Esophagus squamous epithelium (tissue), 5 donors: ENCODE measurements around the gene UBE4A. TPM values are rescaled to one million over a fixed set of nuclear protein-coding genes. Genes with fewer than 3 reads are reported as not detected.

ENCODE experiments used
- DNase-seq: peaks from one replicate; lab custom pipeline; 2025; lab: John Stamatoyannopoulos, UW
- H3K27ac ChIP-seq, 4 donors: fragments of 200-600 bp; sonication (generic); one replicate each; pipeline ENCODE4 v1.5.1; 2016 to 2019; ENCODE audit warnings: mild to moderate bottlenecking in 1 of 4
- H3K27me3 ChIP-seq, 4 donors: fragments of 200-600 bp; sonication (generic); 1 replicate in 3 of 4; 2 replicates in 1 of 4; pipeline versions ENCODE4 v1.5.1 to v1.6.0; 2017 to 2021; ENCODE audit warnings: antibody characterized with exemption in 1 of 4
- H3K36me3 ChIP-seq, 3 donors: fragments of 200-600 bp; sonication (generic); one replicate each; pipeline ENCODE4 v1.5.1; 2016 to 2019
- H3K4me1 ChIP-seq, 3 donors: fragments of 200-600 bp; sonication (generic); one replicate each; pipeline ENCODE4 v1.5.1; 2017 to 2019
- H3K4me3 ChIP-seq, 4 donors: fragments of 200-600 bp; sonication (generic); 1 replicate in 3 of 4; 2 replicates in 1 of 4; pipeline ENCODE4 v1.5.1; 2016 to 2019; ENCODE audit warnings: mild to moderate bottlenecking in 2 of 4, moderate library complexity in 1 of 4
- H3K9me3 ChIP-seq, 3 donors: fragments of 200-600 bp; sonication (generic); one replicate each; pipeline ENCODE4 v1.5.1; 2016 to 2019
- CTCF ChIP-seq, 6 experiments: fragments of 450-650 bp in 4 of 6; fragments of 200-600 bp in 2 of 6; sonication (generic) in 2 of 6; IDR thresholded peaks; one replicate each; pipeline ENCODE4 v1.5.1; 2016 to 2019; ENCODE audit warnings: antibody characterized with exemption in 6 of 6, mild to moderate bottlenecking in 4 of 6, moderate library complexity in 4 of 6
- POLR2A ChIP-seq, 4 donors: fragments of 450-650 bp; IDR thresholded peaks; one replicate each; pipeline ENCODE4 v1.6.1; 2017; ENCODE audit warnings: antibody characterized with exemption in 4 of 4, mild to moderate bottlenecking in 4 of 4, moderate library complexity in 3 of 4
- WGBS, 2 donors: methylation state at CpG; one replicate each; pipeline ENCODE4 v1.1.5; 2018; 5-methylcytosine and 5-hydroxymethylcytosine counted together
- intact Hi-C: fragments of 100-400 bp; cut with DNase I; formaldehyde crosslinking; loops from one replicate; pipeline ENCODE4 v1.15.0; 2022
- total RNA-seq, 4 donors: library from RNA; depleted of rRNA; stranded (reverse); fragments of >200 nt; gene quantifications; one replicate each; pipeline ENCODE4 v1.1.0, GENCODE V29; 2016
- donor health status: DM: yes; HTN: yes; CAD: no.

Gene UBE4A
- total RNA-seq, 4 donors from 2014 or later = 21.9 to 36.0 (median 33.2) TPM

- Histone ChIP-seq H3K27ac (no peak overlapping the region), H3K4me3 (no peak overlapping the region), H3K9me3 (no peaks in the 10 kb centered on the region), H3K36me3 (peaks cover 8 to 100% (median 41%) of the 10 kb centered on the region in 3 donors), H3K4me1 (no peaks in the 10 kb centered on the region), H3K27me3 (no peaks in the 10 kb centered on the region)
- TF ChIP-seq CTCF (IDR thresholded peaks at IDR 0.05) (no peak), POLR2A (IDR thresholded peaks at IDR 0.05) (no peak)
- intact Hi-C loops = no loop called here
- 71 to 88% methylated on average over 4 of the region's 4 CpGs for WGBS, 2 donors
- DNase-seq = no peak
Observed at GRCh38 chr11:118379497-118379896, 20.1 kb downstream of the UBE4A start.

- intact Hi-C loops = no loop called here
- no peak for DNase-seq
- Histone ChIP-seq H3K4me1 (no peaks in the 10 kb centered on the region), H3K27ac (no peak overlapping the region), H3K27me3 (no peaks in the 10 kb centered on the region), H3K36me3 (peaks cover 8 to 100% (median 45%) of the 10 kb centered on the region in 3 donors), H3K9me3 (no peaks in the 10 kb centered on the region), H3K4me3 (no peak overlapping the region)
- TF ChIP-seq POLR2A (IDR thresholded peaks at IDR 0.05) = no peak
- no peak for TF ChIP-seq CTCF (IDR thresholded peaks at IDR 0.05)
Observed at GRCh38 chr11:118380571-118380970, 21.2 kb downstream of the UBE4A start.

- Histone ChIP-seq H3K36me3 (peaks cover 8 to 100% (median 58%) of the 10 kb centered on the region in 3 donors), H3K9me3 (no peaks in the 10 kb centered on the region), H3K4me3 (no peak overlapping the region), H3K4me1 (no peaks in the 10 kb centered on the region), H3K27me3 (no peaks in the 10 kb centered on the region), H3K27ac (no peak overlapping the region)
- WGBS, 2 donors = 86 to 92% methylated on average over 3 of the region's 3 CpGs
- intact Hi-C loops = no loop called here
- TF ChIP-seq POLR2A (IDR thresholded peaks at IDR 0.05) (no peak), CTCF (IDR thresholded peaks at IDR 0.05) (no peak)
- DNase-seq = no peak
Observed at GRCh38 chr11:118382954-118383353, 23.6 kb downstream of the UBE4A start.

- Histone ChIP-seq H3K4me3 (no peak overlapping the region), H3K36me3 (peaks cover 12 to 100% (median 65%) of the 10 kb centered on the region in 3 donors), H3K4me1 (no peaks in the 10 kb centered on the region), H3K9me3 (no peaks in the 10 kb centered on the region), H3K27ac (no peak overlapping the region), H3K27me3 (no peaks in the 10 kb centered on the region)
- intact Hi-C loops = no loop called here
- no peak for DNase-seq
- 89 to 94% methylated on average over 3 of the region's 3 CpGs for WGBS, 2 donors
- TF ChIP-seq POLR2A (IDR thresholded peaks at IDR 0.05) (no peak), CTCF (IDR thresholded peaks at IDR 0.05) (no peak)
Observed at GRCh38 chr11:118383657-118384056, 24.3 kb downstream of the UBE4A start.

GRCh38 chr11:118396097-118396501, 36.7 kb downstream of the UBE4A start:
- Histone ChIP-seq H3K27me3 (no peaks in the 10 kb centered on the region), H3K9me3 (no peaks in the 10 kb centered on the region), H3K4me1 (peaks cover 4 to 13% (median 5%) of the 10 kb centered on the region in 3 donors), H3K4me3 (no peak overlapping the region), H3K36me3 (peaks cover 22 to 76% (median 29%) of the 10 kb centered on the region in 3 donors), H3K27ac (no peak overlapping the region)
- no peak for DNase-seq
- intact Hi-C loops = loop anchor here (10.0 kb wide), 1 partner anchor 89 kb away; no protein-coding TSS in a partner anchor
- WGBS, 2 donors = 70 to 82% methylated on average over 6 of the region's 6 CpGs
- TF ChIP-seq CTCF (IDR thresholded peaks at IDR 0.05) (no peak), POLR2A (IDR thresholded peaks at IDR 0.05) (no peak)
